AG04449 (cell line): ENCODE measurements around the gene HECTD4.

Source experiments
- CTCF ChIA-PET: fragments of 350-600 bp; formaldehyde crosslinking; extraction: SDS; loops from one replicate; lab custom pipeline; 2021; ENCODE audit warnings: antibody characterized with exemption; lab: Yijun Ruan, JAX
- POLR2A ChIA-PET: fragments of 400-600, 350-600 bp; formaldehyde crosslinking; extraction: SDS; loops from one replicate; lab custom pipeline; 2020; ENCODE audit warnings: antibody characterized with exemption, inconsistent platforms; lab: Yijun Ruan, JAX
- DNase-seq: peaks from one replicate; pipeline ENCODE4 v3.0.0-alpha.2; 2010; ENCODE audit warnings: low read depth, low spot score
- H3K4me3 ChIP-seq: 2 replicates; pipeline ENCODE4 v1.5.1; 2011; ENCODE audit warnings: low read depth, mild to moderate bottlenecking, control low read depth, low read length
- CTCF ChIP-seq: IDR thresholded peaks from one replicate; pipeline ENCODE4 v1.5.1; 2011; ENCODE audit warnings: mild to moderate bottlenecking, moderate library complexity, low read length, control low read depth, inconsistent platforms; ENCODE audit not compliant: insufficient read depth; ENCODE audit errors: missing control alignments

Gene HECTD4

DNA sequence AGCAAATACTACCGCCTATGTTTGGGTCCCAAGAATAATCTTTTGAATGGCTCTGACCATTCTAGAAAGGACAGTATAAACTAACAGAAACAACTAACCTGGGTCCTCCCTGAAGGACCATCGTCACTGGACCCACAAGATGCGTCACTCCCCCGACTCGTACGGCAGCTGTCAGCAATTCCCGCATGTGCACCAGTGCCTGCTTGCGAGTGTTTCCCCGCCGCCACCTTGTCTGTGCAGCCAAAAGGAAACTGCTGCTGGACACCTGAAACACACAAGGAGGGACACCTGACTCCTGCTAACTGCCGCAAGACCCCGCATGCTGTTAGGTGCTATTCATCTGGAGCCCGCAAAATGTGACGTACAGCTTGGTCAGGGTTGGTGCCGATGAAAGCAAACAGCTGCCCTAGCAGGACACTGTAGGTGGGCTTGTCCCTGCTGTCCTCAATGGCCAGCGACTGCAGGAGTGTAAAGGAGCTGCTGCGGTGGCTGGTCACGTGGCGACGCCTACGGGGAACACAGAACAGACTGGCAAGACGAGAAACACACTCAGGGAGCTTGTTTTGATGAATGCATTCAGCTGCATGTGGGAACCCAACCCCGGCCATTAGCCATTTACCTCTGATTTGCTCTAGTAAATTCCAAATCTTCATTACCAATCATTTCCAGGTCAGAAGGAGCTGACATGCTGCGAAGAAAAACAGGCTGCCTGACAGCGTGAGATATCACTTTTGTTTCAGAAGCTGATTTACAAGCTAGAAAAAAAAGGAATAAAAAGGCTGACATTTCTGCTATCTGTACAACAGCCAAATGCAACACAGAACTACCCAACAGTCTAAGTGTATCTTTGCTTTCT lies 138.7 kb downstream of the HECTD4 start:
- no peak overlapping the region for H3K4me3 ChIP-seq
- POLR2A ChIA-PET, result no interaction called here
- CTCF ChIA-PET, result interaction anchor here (1.0 to 2.1 kb wide), 4 partner anchors 9 to 143 kb away, joined by 3 to 14 read pairs (median 4); no protein-coding TSS in a partner anchor
- TF ChIP-seq CTCF, result no peak
- DNase-seq, result no peak

DNA sequence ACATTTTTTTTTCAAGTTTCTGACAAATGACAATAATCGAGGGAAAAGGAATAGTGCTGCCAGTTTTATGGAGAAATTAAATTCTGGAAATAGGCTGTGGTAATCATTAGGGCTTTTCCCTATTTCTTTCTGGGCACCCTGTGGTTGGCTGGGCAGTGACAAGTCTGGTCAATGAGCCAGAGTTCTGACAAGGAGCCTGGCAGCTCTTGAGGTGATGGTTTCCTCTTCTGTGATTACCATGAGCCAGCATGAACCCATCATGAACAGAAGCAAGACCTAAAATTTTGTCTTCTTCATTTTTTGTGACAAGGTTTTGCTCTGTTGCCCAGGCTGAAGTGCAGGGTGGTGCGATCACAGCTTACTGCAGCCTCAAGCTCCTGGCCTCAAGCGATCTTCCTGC lies 141.1 kb downstream of the HECTD4 start:
- no peak overlapping the region for H3K4me3 ChIP-seq
- no peak for TF ChIP-seq CTCF
- POLR2A ChIA-PET, result no interaction called here
- no peak for DNase-seq
- CTCF ChIA-PET, result interaction anchor here (1.1 kb wide), 1 partner anchor 11 kb away, joined by 3 read pairs; no protein-coding TSS in a partner anchor

DNA sequence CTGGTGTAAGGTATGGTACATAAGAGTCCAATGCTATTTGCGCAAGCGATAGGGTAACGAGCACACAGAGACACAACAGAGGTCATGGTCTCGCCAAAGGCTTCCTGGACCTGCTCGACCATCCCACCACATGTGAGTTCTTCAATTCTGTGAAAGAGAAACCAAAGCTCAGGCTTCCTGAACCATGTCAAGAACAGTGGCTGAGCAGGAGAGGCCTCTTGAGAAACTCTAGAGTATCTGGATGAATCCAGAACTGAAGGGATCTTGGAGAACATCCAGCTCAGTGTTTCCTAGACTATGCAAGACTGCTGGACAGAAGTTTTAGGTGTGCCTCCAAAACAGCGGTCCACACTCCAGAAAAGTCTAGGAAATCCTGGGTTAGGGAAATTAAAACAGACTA lies 142.3 kb downstream of the HECTD4 start:
- H3K4me3 ChIP-seq, result no peak overlapping the region
- DNase-seq, result no peak
- POLR2A ChIA-PET, result no interaction called here
- TF ChIP-seq CTCF, result no peak
- CTCF ChIA-PET, result interaction anchor here (1.4 to 1.6 kb wide), 2 partner anchors 15 to 41 kb away, joined by 3 to 9 read pairs; no protein-coding TSS in a partner anchor

GRCh38 chr12:112239020-112239419 lies 143.2 kb downstream of the HECTD4 start:
- no peak for DNase-seq
- no peak overlapping the region for H3K4me3 ChIP-seq
- ChIA-PET POLR2A (no interaction called here), CTCF (interaction anchor here (1.0 to 1.6 kb wide), 4 partner anchors 16 to 56 kb away, joined by 3 to 9 read pairs (median 4); no protein-coding TSS in a partner anchor)
- TF ChIP-seq CTCF, result no peak

- CTCF ChIA-PET, result interaction anchor here (1.0 to 1.6 kb wide), 3 partner anchors 17 to 56 kb away, joined by 3 to 5 read pairs (median 3); no protein-coding TSS in a partner anchor
Measured at GRCh38 chr12:112238441-112238840, 143.8 kb downstream of the HECTD4 start.

More at GRCh38 chr12:112238441-112238840, 143.8 kb downstream of the HECTD4 start:
- H3K4me3 ChIP-seq, result no peak overlapping the region
- TF ChIP-seq CTCF, result no peak
- POLR2A ChIA-PET, result no interaction called here
- no peak for DNase-seq
